ENCODE measurements around the gene SSR2.
A peak's percentile ranks its signal among the peaks of the same experiment; 100 is the strongest.

Gene SSR2

DNA sequence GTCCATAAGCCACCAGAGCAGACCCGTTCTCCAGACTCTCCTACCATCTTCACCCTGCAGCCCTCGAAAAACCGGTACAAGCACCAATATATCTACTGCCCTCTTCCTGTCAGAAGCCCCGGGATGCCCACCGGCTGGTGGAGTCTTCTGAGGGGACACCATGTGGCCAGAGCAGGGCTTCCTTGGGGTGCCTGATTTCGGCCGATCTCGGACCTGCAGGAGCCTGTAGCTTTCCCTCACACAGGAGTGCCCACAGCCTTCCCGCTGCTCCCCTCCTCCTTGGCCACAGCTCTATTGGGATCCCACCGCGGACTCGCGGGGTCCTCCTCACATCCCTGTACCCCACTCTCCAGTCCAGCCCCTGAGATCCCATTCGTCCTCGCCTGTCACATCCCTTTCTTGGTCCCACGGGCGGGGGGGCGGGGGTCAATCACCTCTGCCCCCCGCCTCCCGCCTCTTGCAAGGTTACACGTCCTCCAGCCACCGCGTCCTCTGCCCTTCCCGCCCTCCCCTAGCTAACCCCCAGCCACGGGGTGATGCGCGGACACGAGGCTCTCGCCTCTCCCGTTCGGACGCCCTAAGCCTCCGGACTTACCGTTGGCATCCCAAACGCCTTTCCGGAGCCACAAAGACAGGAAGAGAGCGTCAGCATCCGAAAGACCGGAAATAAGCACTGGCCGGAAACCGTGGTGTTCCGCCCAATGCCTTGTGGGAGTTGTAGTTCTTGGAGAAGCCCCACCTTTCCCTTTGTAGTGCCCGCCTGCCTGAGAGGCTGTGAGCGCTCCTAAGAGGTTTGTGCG lies at the start of gene SSR2:
Gene SSR2, minus strand, starts transcription at position 659 of the 800 bp plus-strand sequence. CDS start 784 bp downstream, outside the sequence.
- DNase-seq = peak; percentile 96

DNA sequence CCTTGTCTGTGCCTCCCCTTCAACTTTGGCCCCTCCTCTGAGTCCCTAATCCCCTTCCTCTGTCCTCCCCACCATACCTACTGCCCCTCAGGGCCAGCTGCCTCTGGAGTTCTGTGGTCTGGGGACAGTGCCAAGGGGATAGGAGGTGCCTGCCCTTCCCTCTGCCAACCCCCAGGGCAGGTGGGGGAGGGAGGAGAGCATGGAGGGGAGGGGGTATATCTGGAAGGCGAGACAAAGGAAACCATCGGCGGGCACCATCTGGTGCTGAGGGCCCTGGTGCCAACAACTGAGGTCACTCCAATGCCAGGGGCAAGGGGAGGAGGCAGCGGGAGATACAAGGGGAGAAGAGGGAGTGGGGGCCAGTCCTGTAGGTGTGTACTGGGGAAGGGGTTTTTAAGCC lies 49.8 kb upstream of the SSR2 start:
- no peak for DNase-seq

DNA sequence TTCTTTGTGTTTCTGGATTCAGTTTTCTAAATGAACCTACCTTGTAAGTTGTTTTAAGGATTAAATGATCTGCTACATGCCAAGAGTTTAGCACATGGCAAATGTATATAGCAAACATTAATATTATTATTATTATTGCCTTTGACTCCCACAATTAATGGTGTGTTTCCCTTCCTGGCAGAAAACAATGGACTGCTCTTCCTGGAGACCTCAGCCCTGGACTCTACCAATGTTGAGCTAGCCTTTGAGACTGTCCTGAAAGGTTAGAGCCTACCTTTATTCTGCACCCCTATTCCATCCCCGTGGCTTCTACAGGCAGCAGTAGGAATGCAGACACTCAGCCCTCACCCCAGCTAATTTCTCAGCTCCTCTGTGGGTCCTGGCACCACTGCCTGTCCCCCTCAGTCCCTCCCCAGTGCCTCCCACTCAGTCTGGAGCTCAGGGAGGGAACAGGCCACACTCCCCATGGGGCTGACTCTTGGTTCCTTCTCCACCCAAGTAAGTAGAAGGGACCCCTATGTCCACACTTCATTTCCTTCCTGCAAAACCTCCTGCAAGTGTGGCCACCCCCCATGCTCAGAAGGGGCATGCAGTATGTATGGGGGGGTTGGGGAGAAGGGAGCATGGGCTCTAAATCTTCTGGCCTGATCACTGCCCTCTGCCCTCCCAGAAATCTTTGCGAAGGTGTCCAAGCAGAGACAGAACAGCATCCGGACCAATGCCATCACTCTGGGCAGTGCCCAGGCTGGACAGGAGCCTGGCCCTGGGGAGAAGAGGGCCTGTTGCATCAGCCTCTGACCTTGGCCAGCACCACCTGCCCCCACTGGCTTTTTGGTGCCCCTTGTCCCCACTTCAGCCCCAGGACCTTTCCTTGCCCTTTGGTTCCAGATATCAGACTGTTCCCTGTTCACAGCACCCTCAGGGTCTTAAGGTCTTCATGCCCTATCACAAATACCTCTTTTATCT lies 49.0 kb upstream of the SSR2 start:
- no peak for DNase-seq

DNA sequence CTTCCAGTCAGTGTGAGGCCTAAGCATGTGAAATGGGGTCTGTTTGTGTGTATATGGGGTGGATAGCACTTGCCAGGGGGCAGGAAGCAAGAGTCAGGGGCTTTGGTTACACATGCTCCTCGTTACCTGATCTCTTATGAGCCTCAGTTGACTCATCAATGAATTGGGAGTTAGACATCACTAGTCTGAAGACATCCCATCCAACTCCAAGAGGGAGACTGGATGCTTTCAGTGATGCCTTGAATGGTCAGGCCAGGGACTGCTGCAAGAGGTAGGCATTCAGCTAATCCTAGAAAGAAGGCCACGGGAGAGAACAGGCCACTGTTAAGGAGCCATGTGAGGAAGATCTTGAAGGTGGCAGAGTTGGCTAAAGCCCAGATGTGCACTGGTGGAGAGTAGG lies 46.5 kb upstream of the SSR2 start:
- no peak for DNase-seq

DNA sequence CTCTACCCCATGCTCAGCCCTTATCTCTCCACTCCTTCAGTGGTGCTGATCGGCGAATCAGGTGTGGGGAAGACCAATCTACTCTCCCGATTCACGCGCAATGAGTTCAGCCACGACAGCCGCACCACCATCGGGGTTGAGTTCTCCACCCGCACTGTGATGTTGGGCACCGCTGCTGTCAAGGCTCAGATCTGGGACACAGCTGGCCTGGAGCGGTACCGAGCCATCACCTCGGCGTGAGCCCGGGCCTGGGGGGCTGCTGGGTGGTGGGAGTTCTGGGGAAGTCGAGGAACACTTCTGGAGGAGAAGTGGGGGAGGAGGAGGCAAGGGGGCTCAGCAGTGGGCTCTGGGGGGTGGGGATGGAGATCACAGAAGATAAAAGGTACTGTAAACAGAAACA lies 45.1 kb upstream of the SSR2 start:
- no peak for DNase-seq

DNA sequence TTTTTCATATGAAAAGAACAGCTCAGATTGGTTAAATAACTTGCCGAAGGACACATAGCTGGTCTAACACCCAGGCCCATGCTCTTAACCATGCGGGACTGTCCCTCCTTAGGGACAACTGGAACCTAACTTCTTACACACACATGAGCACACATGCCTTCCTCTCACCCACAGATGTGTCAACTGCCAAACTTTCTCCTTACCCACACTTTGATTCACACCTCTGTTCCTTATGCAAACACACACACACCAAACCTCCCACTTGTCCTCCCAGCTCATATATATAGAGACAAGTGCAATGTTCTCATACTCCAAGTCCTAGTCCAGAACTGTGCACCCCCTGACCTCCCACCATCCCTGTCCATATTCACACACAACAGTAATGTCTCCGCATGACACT lies 44.5 kb upstream of the SSR2 start:
- DNase-seq = no peak

DNA sequence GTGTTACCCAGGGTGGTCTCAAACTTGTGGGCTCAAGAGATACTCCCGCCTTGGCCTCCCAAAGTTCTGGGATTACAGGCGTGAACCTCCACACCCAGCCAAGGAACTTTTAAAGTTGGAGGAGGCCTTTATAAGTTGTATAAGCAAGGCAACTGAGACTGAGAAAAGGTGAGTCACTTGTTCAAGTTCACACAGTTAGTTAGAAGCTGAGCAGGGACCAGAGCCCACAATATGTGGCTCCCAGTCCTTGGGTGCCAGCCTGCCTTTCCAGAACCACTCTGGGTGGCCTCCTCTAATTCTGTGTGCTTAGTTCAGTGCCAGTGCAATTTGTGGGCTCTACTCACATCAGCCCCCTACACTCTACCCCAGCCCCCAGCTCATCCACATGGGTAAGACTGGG lies 43.9 kb upstream of the SSR2 start:
- DNase-seq = no peak

DNA sequence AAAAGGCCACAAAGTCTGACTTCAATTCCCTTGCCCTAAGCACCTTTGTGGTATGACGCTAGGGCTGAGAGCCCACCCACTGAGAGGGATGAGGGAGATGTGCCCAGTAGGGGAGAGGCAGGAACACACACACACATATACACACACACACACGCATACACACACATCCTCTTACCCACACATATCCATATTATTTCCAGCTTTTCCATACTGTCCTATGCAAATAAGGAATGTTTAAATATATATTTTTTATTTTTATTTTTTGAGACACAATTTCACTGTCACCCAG lies 43.2 kb upstream of the SSR2 start:
- no peak for DNase-seq

DNA sequence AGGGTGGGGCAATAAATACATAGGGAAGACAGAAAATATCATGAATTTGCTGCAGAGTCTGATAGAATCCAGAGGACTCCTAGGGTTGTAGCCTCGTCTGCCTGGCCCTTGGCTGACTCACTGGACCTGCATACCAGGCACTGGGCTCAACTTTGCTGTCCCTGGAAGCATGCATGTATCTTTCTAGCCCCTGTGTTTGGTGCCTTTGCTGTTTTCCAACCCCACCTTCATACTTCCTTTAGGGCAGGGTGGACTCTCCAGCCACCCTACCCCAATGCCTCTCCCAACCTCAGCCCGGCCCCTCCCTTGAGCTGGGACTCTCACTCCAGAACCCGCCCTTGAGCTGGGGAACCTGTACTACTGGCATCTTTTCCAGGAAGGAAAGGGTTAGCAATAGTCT lies 41.4 kb upstream of the SSR2 start:
- no peak for DNase-seq

DNA sequence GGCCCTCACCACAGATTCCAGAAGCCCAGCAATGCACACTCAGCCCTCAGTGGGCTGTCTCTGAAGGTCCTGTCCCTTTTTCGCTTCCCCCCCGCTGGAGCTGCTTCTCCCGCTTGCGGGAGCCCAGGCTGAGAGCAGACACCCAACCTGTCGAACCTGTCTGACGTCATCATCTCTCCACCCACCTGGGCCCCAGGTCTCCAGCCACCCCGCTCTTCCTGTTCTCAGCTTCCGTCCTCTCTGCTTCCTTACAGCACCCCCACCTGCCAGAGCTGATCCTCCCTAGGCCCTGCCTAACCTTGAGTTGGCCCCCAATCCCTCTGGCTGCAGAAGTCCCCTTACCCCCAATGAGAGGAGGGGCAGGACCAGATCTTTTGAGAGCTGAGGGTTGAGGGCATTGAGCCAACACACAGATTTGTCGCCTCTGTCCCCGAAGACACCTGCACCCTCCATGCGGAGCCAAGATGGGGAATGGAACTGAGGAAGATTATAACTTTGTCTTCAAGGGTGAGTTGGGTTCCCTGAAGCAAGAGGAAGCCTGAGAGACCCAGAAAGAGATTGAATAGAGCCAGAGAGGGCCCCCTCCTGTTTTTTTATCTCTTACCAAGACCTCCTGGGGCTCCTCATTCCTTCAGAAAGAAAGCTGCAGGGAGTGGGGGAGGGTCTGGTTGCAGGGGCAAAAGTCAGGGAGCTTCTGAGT lies 40.3 kb upstream of the SSR2 start, which contains the start of gene RAB25:
Gene RAB25, plus strand, starts transcription at position 224 of the 700 bp plus-strand sequence. Its CDS starts 241 bp downstream, at position 465.
- DNase-seq = no peak

DNA sequence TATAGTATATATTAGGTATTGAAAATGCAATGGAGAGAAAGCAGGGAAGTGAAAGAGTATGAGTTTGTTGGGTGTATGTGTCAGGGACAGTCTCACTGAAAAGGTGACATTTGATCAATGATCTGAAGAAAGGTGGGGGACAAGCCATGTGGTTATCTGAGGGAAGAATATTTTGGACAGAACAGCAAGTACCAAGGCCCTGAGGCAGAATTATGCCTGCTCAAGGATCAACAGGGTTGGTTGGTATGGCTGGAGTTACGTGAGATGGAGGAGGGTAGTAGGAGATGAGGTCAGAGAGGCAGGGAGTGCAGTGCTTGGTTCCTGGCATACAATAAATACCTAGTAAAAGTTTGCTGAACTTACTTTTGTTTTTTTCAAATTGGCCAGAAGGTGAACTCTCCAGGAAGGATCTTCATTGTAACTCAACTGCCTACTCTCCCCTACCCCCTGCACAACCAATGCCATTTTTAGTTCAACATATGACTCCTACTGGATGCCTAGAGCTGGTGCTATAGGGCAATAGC lies 35.6 kb upstream of the SSR2 start:
- DNase-seq = peak; percentile 17

DNA sequence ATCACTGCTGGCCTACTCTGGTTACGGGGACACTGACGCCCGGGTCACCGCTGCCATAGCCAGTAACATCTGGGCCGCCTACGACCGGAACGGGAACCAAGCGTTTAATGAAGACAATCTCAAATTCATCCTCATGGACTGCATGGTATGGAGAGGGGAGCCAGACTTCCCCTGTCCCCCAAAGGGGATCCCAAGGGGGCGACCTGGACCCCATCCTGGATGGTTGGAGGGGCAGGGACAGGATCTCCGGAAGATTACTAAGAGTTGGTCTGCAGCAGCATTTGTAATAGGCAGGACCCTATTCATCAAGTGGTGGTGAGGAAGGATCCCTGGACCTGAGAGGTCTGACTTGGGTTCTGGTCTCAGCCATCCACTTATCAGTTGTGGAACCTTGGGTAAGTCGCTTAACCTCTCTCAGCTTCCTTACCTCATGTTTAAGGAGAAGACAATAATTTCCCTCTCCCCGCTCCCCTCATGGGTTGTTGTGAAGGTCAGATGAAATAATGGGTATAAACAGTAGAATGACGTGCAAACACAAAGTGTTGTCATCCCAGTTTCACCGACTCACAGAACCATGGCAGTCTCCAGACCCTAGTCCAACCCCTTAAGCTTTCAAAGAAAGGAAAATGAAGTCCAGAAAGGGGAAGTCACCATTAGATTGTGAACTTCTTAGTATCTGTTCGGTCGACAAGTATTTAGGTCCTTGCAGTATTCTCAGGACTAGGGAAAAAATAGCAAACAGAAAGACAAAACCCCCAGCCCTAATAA lies 34.7 kb upstream of the SSR2 start:
- peak; percentile 77 for DNase-seq

DNA sequence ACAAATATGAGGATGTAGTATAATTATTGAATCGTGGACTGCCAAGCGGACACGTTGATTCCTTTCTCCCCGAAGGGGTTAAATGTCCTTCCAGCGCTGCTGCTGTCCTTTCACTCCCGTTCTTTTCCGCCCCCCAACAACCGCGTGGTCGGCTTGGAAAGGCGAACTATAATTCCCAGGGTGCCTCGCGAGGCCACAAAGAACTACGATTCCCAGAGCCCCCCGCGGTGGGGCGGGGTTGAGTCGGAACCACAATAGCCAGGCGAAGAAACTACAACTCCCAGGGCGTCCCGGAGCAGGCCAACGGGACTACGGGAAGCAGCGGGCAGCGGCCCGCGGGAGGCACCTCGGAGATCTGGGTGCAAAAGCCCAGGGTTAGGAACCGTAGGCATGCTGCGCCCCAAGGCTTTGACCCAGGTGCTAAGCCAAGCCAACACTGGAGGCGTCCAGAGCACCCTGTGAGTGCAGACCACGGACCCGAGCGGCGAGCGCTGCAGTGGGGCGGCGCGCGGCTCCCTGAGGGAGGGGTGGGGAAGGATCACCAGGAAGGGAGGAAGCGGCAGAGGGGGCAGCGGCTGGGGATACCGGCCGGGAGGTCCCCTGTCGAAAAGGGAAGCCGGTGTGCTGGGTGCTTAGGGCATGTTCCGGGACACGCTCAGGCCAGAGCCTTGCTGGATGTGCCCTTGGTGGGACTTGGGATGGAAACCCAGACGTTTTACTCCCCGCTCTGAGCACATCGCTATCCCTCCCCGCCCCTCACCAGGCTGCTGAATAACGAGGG lies 33.9 kb upstream of the SSR2 start, which contains the start of gene LAMTOR2:
Gene LAMTOR2, plus strand, starts transcription at position 283 of the 781 bp plus-strand sequence. Its CDS starts 108 bp downstream, at position 391.
- DNase-seq = peak; percentile 99

DNA sequence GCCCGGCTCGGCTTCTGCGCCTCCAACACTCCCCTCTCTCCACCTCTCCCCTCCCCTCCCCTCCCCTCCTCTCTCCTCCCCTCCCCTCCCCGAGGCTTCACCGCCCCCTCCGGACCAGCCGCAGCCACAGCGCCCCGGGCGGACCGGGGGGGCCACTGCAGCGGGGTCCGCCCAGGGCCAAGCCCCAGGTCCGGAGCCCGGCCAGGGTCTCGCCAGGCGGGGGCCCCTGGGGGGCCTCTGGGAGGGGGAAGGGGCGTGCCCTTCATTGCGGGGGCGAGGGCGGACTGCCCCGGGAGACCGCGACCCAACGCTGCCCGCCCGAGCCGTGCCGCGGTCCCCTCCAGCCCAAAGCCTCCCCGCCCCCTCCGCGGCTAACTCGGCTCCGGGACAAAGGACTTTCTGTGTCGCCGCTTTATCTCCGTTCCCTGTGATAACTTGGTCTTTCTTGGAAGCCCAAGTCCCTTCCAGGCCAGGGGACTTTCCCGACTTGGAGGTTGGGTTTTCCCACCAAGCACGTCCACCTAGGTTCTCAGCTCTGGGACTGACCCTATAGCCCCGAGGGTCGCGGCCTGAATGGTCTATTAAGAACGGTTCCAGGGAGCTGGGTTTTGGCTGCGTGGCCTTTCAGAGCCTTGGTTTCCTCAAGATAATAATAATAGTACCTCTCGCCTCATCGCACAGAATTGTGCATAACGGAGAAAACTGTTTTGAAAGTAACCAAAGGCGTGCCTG lies 33.2 kb upstream of the SSR2 start, which contains the start of gene UBQLN4:
Gene UBQLN4, minus strand, starts transcription at position 31 of the 732 bp plus-strand sequence. CDS start 97 bp downstream, outside the sequence.
- peak; percentile 95 for DNase-seq

DNA sequence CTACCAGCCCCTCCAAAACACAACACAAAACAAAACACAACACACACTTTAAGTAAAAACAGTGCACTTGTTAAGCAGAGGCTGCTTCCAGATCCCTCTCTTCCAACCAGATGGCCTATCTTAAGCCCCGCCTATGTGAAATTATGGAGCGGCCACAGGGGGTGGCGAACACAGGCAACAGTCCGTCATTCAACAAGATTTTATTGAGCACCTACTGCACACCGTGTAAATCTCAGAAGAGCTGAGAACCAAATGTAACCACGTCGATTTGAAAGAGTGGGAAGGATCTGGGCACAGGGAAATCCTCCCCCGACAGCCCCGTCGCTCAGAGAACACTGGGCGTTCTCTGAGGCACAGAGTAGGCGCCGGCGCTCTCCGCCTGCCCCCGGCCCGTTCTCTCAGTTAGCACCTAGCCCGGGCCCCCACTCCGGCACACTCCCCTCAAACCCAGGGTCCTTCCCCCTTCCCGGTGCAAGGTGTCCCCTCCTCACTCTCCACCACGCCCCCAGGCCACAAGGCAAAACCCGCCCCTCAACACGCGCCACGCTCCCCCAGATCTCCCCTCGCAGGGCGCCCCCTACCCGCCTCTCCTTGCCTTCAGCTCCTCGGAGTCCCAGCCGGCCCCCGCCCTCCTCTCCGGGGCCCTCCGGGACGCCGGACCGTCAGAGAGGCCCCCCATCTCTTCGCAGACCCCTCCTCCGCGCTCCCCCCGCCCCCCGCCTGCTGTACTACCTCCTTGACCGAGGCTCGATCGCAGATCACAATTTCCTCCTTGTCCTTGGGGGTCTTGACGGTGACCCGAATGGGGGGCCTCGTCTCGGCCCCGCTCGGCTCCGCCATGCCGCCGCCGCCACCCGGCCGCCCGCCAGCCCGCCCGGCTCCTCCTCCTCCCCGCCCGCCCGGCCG lies 32.4 kb upstream of the SSR2 start:
- DNase-seq = peak; percentile 82

DNA sequence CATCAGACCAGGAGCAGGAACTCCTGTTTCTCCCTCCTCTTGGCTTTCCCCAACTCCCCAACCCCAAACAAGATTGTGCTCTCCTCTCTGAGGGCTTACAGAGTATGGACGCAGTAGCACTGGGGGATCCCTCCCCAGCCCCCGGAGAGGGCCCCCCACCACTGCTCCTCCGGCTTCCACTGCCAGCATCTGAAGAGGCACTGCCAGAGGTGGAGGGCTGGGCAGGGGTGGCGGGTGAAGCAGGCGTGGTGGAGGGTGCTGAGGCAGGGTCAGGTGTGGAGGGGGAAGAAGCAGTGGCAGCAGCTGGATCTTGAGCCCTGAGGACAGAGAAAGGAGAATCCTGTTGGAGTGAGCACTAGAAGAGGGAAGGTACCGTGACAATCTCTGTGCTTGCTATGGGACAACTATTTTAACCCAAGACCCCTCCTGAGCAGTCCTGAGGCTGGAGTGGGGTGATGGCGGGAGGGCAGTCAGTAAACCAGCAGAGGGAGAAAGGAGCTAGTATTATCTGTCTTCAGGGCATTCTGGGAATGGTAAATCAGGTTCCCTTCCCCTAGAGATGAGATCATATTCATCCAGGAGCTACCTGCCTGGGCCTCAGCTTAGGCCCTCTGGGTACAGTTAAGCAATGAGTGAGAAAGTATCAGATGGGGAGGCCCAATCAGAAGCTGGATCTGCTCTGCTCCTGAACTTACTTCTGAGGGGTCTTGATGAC lies 30.4 kb upstream of the SSR2 start:
- DNase-seq = no peak

DNA sequence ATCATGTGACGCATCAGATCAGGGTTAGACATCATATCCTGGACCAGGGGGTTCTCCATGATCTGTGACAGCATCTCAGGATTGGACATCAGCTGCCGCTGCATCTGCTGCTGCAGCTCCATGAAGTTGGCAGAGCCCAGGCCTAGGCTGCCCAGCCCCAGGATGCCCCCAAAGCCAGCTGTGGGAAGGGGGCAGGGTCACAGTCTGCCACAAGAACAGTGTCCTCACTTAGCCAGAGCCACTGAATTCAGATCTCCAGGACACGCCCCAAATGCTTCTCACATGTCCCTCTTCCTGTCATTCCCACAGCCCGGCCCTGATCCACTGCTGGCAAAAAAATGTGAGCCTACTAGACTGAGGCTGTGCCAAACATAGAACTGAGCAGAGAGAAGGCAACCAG lies 29.6 kb upstream of the SSR2 start:
- DNase-seq = no peak

DNA sequence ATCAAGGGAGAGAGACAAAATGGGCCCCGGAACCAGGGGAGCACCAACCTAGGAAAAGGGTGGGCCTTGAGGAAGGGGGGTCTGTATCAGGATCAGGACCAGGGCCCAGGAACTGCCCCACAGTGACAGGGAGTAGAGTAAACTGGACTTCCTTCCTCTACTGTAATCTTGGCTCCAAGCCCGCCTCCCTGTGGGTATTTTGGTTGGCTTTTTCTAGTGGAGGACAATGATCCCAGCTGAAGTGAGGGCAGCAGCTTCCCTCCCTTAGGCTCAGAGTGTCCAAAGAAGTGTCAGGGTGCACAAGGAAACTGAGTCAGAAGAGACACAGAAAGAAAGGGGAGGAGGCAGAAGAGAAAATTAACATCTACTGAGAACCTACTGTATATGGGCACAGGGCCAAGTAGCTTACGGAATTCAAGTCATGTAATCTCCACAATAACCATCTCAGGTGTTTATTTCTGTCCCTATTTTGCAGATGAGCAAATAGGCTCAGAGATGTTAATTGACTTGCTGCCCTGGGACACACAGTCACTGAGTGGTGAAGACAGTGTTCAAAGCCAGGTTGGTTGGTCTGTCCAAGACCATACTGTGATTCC lies 28.0 kb upstream of the SSR2 start:
- no peak for DNase-seq

Data from OCI-M1 (cell line).